WTC11 (cell line): ENCODE measurements around the gene CORO6.

Experiments
- AFF4 ChIP-seq: sonication (generic); formaldehyde crosslinking; IDR thresholded peaks from 2 replicates; pipeline ENCODE4 v1.8.1; 2023; ENCODE audit warnings: mild to moderate bottlenecking, missing genetic modification reagents, borderline replicate concordance
- ATF3 ChIP-seq: sonication (generic); formaldehyde crosslinking; conservative IDR thresholded peaks from 2 replicates; pipeline ENCODE4 v1.8.1; 2022; ENCODE audit warnings: mild to moderate bottlenecking, missing genetic modification reagents
- ATF6 ChIP-seq: sonication (generic); formaldehyde crosslinking; IDR thresholded peaks from 2 replicates; pipeline ENCODE4 v1.8.1; 2023; ENCODE audit warnings: mild to moderate bottlenecking, missing genetic modification reagents
- CTCF ChIP-seq: fragments of 200-600 bp; IDR thresholded peaks from 2 replicates; pipeline ENCODE4 v1.8.0; 2022; ENCODE audit warnings: antibody characterized with exemption
- EMX1 ChIP-seq: fragments of 250-450 bp; sonication (Bioruptor Pico); IDR thresholded peaks from 2 replicates; pipeline ENCODE4 v1.8.0; 2021; ENCODE audit warnings: mild to moderate bottlenecking
- ETV6 ChIP-seq: sonication (generic); formaldehyde crosslinking; IDR thresholded peaks from 2 replicates; pipeline ENCODE4 v1.8.1; 2022; ENCODE audit warnings: mild to moderate bottlenecking, missing genetic modification reagents
- GABPB1 ChIP-seq: sonication (generic); formaldehyde crosslinking; IDR thresholded peaks from 2 replicates; pipeline ENCODE4 v1.8.1; 2023; ENCODE audit warnings: mild to moderate bottlenecking, missing genetic modification reagents
- IRF2 ChIP-seq: sonication (generic); formaldehyde crosslinking; IDR thresholded peaks from 2 replicates; pipeline ENCODE4 v1.8.0; 2022; ENCODE audit warnings: low read depth, missing genetic modification reagents, borderline replicate concordance
- MAX ChIP-seq: sonication (generic); formaldehyde crosslinking; IDR thresholded peaks from 2 replicates; pipeline ENCODE4 v1.8.0; 2022; ENCODE audit warnings: mild to moderate bottlenecking, missing genetic modification reagents
- PRRX2 ChIP-seq: fragments of 250-450 bp; sonication (Bioruptor Pico); IDR thresholded peaks from 2 replicates; pipeline ENCODE4 v1.8.0; 2021; ENCODE audit warnings: mild to moderate bottlenecking
- USF2 ChIP-seq: sonication (generic); formaldehyde crosslinking; IDR thresholded peaks from 2 replicates; pipeline ENCODE4 v1.8.1; 2023; ENCODE audit warnings: mild to moderate bottlenecking, missing genetic modification reagents, moderate library complexity
- ZBTB21 ChIP-seq: sonication (generic); formaldehyde crosslinking; IDR thresholded peaks from 2 replicates; pipeline ENCODE4 v1.8.1; 2023; ENCODE audit warnings: mild to moderate bottlenecking, missing genetic modification reagents, borderline replicate concordance
- ZNF219 ChIP-seq: sonication (generic); formaldehyde crosslinking; IDR thresholded peaks from 2 replicates; pipeline ENCODE4 v1.8.0; 2023; ENCODE audit warnings: missing genetic modification reagents, mild to moderate bottlenecking, borderline replicate concordance

GRCh38 chr17:29643817-29644160 is 21.1 kb upstream of the CORO6 start:
- TF ChIP-seq GABPB1 (CRISPR knock-in tag) (no peak), ATF6 (CRISPR knock-in tag) (no peak), ZNF219 (CRISPR knock-in tag) (no peak), CTCF (no peak), ZBTB21 (CRISPR knock-in tag) (no peak), AFF4 (no peak), ATF3 (CRISPR knock-in tag) (no peak), ETV6 (CRISPR knock-in tag) (no peak), PRRX2 (CRISPR knock-in tag) (no peak), MAX (CRISPR knock-in tag) (no peak), IRF2 (no peak), EMX1 (CRISPR knock-in tag) (no peak), USF2 (no peak)
